Ishikawa (cell line): ENCODE measurements around the gene TUBB4B.

ENCODE experiments used
- CEBPB ChIP-seq: IDR thresholded peaks from 2 replicates; pipeline ENCODE4 v1.6.1; 2012
- CREB1 ChIP-seq: IDR thresholded peaks from 2 replicates; pipeline ENCODE4 v1.6.1; 2012; ENCODE audit warnings: low read depth
- EGR1 ChIP-seq: IDR thresholded peaks from 2 replicates; pipeline ENCODE4 v1.6.1; 2012
- EP300 ChIP-seq: IDR thresholded peaks from 2 replicates; pipeline ENCODE4 v1.6.1; 2012; ENCODE audit warnings: borderline replicate concordance
- FOXM1 ChIP-seq: IDR thresholded peaks from 2 replicates; pipeline ENCODE4 v1.6.1; 2012; ENCODE audit warnings: low read depth, borderline replicate concordance
- MAX ChIP-seq: IDR thresholded peaks from 2 replicates; pipeline ENCODE4 v1.6.1; 2012
- NFIC ChIP-seq: IDR thresholded peaks from 2 replicates; pipeline ENCODE4 v1.6.1; 2012
- RAD21 ChIP-seq: IDR thresholded peaks from 2 replicates; pipeline ENCODE4 v1.6.1; 2012; ENCODE audit warnings: low read depth
- TAF1 ChIP-seq: IDR thresholded peaks from 2 replicates; pipeline ENCODE4 v1.6.1; 2012; ENCODE audit warnings: low read depth, mild to moderate bottlenecking
- TCF12 ChIP-seq: IDR thresholded peaks from 2 replicates; pipeline ENCODE4 v1.6.1; 2012; ENCODE audit warnings: low read depth
- TEAD4 ChIP-seq: IDR thresholded peaks from 2 replicates; pipeline ENCODE4 v1.6.1; 2012
- YY1 ChIP-seq: IDR thresholded peaks from 2 replicates; pipeline ENCODE4 v1.6.1; 2012; ENCODE audit warnings: low read depth
- ZBTB7A ChIP-seq: IDR thresholded peaks from 2 replicates; pipeline ENCODE4 v1.6.1; 2012; ENCODE audit warnings: low read depth
- TF ChIP-seq, protein P1 (sequence below): IDR thresholded peaks from 2 replicates; pipeline ENCODE4 v1.6.1; 2012
- TF ChIP-seq, protein P2 (sequence below): IDR thresholded peaks from 2 replicates; pipeline ENCODE4 v1.6.1; 2012; ENCODE audit warnings: low read depth, mild to moderate bottlenecking

The TUBB4B gene

GRCh38 chr9:137218212-137218753 lies 22.8 kb upstream of the TUBB4B start:
- TF ChIP-seq, protein P1, sequence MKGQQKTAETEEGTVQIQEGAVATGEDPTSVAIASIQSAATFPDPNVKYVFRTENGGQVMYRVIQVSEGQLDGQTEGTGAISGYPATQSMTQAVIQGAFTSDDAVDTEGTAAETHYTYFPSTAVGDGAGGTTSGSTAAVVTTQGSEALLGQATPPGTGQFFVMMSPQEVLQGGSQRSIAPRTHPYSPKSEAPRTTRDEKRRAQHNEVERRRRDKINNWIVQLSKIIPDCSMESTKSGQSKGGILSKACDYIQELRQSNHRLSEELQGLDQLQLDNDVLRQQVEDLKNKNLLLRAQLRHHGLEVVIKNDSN, result no peak
- TF ChIP-seq RAD21 (no peak), TEAD4 (no peak), NFIC (no peak), EP300 (no peak), CREB1 (no peak), FOXM1 (no peak), ZBTB7A (no peak), EGR1 (no peak), TCF12 (no peak), TAF1 (no peak), CEBPB (no peak), MAX (no peak), YY1 (no peak)
- TF ChIP-seq, protein P2, sequence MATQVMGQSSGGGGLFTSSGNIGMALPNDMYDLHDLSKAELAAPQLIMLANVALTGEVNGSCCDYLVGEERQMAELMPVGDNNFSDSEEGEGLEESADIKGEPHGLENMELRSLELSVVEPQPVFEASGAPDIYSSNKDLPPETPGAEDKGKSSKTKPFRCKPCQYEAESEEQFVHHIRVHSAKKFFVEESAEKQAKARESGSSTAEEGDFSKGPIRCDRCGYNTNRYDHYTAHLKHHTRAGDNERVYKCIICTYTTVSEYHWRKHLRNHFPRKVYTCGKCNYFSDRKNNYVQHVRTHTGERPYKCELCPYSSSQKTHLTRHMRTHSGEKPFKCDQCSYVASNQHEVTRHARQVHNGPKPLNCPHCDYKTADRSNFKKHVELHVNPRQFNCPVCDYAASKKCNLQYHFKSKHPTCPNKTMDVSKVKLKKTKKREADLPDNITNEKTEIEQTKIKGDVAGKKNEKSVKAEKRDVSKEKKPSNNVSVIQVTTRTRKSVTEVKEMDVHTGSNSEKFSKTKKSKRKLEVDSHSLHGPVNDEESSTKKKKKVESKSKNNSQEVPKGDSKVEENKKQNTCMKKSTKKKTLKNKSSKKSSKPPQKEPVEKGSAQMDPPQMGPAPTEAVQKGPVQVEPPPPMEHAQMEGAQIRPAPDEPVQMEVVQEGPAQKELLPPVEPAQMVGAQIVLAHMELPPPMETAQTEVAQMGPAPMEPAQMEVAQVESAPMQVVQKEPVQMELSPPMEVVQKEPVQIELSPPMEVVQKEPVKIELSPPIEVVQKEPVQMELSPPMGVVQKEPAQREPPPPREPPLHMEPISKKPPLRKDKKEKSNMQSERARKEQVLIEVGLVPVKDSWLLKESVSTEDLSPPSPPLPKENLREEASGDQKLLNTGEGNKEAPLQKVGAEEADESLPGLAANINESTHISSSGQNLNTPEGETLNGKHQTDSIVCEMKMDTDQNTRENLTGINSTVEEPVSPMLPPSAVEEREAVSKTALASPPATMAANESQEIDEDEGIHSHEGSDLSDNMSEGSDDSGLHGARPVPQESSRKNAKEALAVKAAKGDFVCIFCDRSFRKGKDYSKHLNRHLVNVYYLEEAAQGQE, result no peak

GRCh38 chr9:137218754-137219271 lies 22.3 kb upstream of the TUBB4B start:
- TF ChIP-seq TAF1 (no peak), MAX (no peak), TCF12 (no peak), FOXM1 (no peak), CEBPB (no peak), CREB1 (no peak), EP300 (no peak), NFIC (no peak), TEAD4 (no peak), YY1 (no peak), ZBTB7A (no peak), RAD21 (no peak), EGR1 (no peak)
- TF ChIP-seq, protein P2, result no peak
- TF ChIP-seq, protein P1, result no peak

- TF ChIP-seq, protein P1, result no peak
- TF ChIP-seq FOXM1, result no peak
Observed at GRCh38 chr9:137219757-137220316, 21.2 kb upstream of the TUBB4B start.

- TF ChIP-seq MAX, result no peak
- TF ChIP-seq, protein P2, result no peak
- TF ChIP-seq FOXM1, result no peak
- no peak for TF ChIP-seq EGR1
- TF ChIP-seq TCF12, result no peak
- TF ChIP-seq CREB1, result no peak
- TF ChIP-seq TAF1, result no peak
- TF ChIP-seq RAD21, result no peak
- TF ChIP-seq TEAD4, result no peak
- TF ChIP-seq, protein P1, result no peak
- TF ChIP-seq CEBPB, result no peak
- TF ChIP-seq YY1, result no peak
- no peak for TF ChIP-seq ZBTB7A
- TF ChIP-seq EP300, result no peak
- TF ChIP-seq NFIC, result no peak
Observed at GRCh38 chr9:137220317-137221094, 20.6 kb upstream of the TUBB4B start.
